AML-193 (cell line): ENCODE measurements around the gene DTNA.
"Not testable (repeated sequence)": the region's sequence is repeated elsewhere in the genome, so short reads cannot be mapped to it uniquely, and the experiment has no call there.

Experiments used
- DNase-seq, 2 experiments: peaks; one replicate each; lab custom pipeline; 2025; lab: John Stamatoyannopoulos, UW

The DTNA gene

GRCh38 chr18:34725737-34726136 lies 15.6 kb downstream of the DTNA start:
- not testable (repeated sequence) for DNase-seq

DNA sequence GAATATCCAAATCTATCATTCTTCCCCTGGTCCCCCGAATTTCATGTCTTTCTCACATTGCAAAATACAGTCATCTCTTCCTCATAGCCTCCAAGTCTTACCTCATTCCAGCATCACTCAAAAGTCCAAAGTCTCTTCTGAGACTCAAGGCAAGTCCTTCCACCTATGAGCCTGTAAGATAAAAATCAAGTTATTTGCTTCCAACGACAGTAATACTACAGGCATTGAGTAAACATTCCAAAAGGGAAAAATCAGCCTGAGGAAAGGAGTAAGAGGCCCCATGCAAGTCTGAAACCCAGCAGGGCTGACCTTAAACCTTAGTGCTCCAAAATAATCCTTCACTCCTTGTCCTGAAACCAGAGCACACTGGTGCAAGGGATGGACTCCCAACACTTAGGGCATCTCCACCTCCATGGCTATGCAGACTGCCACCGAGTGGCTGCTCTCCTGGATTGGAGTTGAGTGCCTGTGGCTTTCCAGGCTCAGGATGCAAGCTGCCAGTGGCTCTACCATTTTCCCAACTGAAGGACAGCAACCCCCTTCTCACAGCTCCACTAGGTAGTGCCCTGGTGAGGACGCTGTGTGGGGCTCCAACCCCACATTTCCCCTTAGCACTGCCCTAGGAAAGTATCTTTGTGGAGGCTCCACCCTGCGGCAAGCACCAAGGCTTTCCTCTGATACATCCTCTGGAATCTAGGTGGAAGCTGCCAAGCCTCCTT lies 16.3 kb downstream of the DTNA start:
- no peak for DNase-seq

DNA sequence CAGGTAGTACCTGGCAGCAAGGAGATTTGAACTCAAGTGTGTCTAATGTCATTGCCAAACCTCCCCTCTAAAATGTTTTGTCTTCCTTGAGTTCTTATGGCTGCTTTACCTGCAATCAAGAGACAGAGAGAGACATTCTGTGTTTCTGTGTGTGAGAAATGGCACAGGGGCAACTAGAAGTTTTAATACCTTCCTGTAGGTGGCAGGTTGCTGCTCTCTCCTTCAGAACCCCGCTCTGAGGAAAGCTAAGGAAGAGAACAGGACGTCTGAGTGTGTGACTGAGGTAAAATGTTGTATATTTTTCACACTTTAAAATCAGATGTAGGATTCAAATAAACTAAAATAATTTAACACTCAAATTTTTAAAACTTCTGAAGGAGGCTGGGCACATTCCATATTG lies 19.2 kb downstream of the DTNA start:
- no peak for DNase-seq

DNA sequence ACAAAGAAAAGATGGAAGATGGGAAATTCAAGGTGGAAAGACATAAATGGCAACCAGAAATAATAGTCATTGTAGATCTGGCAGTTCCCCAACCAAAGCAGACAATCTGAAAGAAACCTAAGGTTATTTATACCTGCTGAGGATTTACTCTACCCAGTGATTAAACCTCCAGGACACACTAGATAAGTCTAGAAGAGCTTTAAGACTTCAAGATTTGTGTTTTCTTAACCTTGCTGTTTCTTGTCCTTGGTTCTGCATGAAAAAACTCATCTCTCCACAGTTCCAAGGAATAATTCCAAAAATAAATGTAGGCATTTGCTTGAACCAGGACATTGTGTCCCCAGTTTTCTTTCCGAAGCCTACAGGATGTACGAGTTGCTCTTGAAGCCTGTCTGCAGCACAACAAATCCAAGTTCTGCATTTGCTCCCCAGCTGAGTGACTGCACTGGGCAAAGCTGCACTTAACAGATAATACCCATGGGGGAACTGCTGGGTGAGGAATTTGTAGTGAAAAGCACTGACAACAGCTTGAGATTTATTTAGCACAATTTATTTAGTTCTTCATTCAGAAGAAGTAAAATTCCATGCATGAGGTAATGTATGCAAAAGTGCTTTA lies 19.8 kb downstream of the DTNA start:
- no peak for DNase-seq

GRCh38 chr18:34730774-34731173 lies 20.7 kb downstream of the DTNA start:
- no peak for DNase-seq

GRCh38 chr18:34734056-34734455 lies 24.0 kb downstream of the DTNA start:
- DNase-seq, result no peak

DNA sequence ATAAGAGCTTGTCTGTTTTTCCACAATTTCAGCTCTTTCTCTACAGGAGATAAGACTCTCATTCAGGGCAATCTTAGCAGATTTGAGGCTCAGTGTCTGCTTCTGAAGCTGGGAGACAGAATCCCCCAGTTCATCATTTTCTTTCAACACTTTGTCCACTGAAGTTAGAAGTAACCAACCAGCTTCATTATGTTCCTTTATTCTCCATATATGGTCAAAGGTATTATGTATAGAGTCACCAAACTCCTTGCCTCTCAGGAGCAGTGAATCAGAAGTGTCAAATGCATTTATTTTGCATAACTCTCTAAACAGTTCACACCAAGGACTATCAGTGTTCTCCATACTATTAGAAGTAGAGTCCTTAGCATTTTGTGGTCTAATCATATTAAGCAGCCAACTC lies 24.4 kb downstream of the DTNA start:
- not testable (repeated sequence) for DNase-seq

- DNase-seq, result no peak
These were observed 28.2 kb downstream of the DTNA start for GRCh38 chr18:34738175-34738894.

GRCh38 chr18:34740101-34740500 lies 30.0 kb downstream of the DTNA start:
- no peak for DNase-seq

DNA sequence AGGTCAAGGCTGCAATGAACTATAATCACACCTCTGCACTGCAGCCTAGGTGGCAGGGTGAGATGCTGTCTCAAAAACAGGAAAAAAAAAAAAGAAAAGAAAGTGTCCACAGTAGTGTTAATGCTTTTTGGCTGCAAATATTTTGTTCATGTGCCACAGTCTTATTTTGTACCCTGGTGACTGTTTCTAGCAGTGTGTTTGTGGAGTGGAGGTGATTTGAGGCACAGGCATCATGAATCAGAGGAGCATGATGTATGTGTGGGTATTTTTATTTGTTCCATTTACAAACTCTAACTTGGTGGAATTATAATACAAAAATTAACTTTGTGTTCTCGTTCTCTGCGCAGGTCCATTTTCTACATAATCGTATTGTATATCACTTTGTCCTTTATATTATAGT lies 30.6 kb downstream of the DTNA start:
- no peak for DNase-seq

GRCh38 chr18:34741401-34741800 lies 31.3 kb downstream of the DTNA start:
- no peak for DNase-seq

DNA sequence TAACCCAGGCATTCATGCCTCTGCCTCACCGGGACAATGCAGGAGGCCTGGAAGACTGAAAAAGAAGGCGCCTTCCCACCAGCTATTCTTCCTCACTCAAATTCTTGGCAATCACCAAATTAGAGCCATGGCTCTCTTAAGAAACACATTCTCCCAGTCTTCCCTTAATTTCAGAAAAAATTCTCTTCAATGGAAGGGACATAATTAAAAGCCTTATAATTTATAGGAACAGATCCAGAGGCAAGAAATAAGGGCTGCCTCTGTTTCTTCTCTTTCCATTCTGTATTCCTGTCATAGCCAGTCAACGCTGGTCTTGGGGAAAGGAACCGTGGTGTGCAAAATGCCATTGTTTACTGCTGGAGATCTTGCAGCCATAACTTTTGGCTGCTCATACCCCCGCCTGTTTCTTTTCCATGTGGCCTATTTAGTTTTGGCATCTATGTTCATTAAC lies 32.8 kb downstream of the DTNA start:
- DNase-seq, result no peak

DNA sequence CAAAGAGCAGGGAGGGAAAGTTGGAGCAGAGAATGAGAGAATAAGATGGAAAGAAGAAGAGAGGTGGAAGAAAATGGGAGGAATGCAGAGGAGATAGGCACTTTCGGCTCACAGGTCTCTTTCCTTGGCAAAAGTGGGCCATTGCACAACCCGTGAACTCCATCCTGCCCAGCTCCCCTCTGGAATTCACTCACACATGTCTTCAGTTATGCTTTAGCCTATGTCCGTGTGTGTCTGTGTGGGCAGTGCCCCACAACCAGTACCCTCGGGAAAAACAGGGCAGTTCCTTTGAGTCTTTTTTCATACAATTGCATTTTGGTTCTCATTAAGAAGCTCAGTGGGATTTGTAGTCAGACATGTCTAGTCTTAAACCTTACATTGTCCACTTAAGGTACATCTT lies 34.5 kb downstream of the DTNA start:
- DNase-seq, result no peak

- DNase-seq, result no peak
These were observed 36.5 kb downstream of the DTNA start for GRCh38 chr18:34746614-34747013.

DNA sequence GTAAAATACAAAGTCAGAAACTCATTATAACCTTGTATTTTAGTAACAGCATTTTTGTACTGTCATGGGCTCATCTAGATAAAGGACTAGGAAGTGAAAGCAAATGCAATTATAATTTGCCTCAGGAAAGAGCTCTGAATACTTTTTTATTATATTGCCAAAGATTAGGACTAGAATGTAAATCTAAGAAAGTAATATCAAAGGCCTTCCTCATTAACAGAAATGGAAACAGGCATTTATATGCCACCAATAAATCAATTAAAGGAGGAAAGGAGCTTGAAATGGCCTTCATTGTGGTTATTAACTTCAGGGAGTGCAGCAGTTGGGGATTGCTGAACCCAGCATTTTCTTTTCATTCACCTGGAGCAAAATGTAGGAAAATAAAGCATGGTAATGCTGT lies 39.6 kb downstream of the DTNA start:
- DNase-seq, result no peak

GRCh38 chr18:34752056-34752455 lies 42.0 kb downstream of the DTNA start:
- no peak for DNase-seq

DNA sequence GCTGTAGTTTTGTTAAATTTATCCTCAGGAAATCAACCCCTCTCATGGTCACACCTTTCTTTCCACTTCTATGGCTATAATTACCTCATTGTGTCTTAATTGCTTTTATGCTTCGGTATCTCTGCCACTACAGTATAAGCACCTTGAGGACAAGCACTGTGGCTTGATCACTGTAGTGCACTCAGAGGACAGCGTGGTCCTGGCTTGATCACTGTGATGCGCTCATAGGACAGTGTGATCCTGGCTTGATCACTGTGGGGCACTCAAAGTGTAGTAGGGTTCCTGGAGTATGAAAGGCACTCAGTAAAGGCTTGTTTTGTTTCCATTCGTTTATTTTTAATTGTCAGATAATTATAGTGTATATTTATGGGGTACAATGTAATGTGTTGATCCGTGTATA lies 44.2 kb downstream of the DTNA start:
- no peak for DNase-seq

DNA sequence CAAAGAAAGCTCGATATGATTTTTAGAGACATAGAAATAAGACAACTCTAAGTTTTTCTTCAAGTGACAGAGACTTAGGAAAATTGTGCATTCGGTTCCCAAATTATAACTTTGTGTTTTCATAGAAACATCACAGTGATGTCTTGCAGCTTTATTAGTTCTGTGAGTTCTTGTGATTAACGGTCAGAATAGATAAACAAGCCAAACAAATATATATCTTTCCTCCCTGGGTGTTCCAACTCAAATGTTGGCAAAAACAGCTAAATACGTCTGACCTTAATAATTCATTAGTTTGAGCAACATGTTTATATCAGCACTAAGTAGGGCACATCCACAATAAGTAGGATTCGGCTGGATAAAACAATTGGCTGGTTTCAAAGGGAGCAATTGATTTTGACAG lies 47.6 kb downstream of the DTNA start:
- no peak for DNase-seq

DNA sequence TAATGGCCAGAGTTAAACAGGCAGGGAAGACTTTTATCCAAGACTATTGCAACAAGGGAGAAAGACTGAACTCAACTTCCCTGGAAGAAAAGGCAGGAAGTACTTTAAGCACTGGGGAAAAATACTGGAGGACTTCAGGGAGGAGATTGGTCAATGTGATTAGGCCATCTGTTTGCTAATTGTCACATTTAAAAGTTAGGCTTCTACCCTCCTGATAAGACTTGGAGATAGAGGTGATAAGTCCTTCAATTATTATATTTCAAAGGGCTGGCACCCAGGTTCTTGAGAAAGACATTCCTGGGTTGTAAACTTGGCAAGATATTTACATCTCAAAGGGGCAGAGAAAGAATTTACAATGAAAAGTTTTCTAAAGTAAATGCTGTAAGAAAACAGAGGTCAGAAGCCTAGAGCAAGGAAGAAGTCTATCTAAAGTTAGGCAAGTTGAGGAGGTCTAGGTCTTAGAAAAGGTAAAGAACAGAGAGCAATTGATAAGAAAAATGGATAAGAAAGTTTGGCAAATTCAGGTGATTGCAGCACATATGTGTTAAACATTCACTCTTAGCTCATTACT lies 48.4 kb downstream of the DTNA start:
- no peak for DNase-seq

- no peak for DNase-seq
These were observed 50.3 kb downstream of the DTNA start for GRCh38 chr18:34760444-34760843.

GRCh38 chr18:34764451-34764850 lies 54.4 kb downstream of the DTNA start:
- DNase-seq, result no peak

DNA sequence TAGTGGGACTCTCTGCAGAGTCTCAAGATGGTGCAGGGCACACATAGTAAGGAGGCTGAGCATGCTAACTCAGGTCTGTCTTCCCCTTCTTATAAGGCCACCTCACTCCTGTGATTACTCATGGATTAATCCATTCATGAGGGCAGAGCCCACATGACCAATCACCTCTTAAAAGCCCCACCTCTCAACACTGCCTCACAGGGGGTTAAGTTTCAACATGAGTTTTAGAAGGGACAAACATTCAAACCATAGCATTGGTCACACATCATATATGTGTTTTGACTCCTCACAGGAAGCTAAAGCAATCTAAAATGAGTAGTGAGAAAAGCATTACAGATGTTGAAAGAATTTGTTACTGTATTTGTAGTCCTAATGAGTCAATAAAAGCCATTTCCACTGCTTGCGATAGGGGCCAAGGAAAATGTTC lies 57.5 kb downstream of the DTNA start:
- no peak for DNase-seq

- DNase-seq, result no peak
These were observed 61.9 kb downstream of the DTNA start for GRCh38 chr18:34771958-34772357.
